Activated T-cell treated with anti-CD3 and anti-CD28 coated beads for 24 hours (primary cell): ENCODE data around the gene ZNRF1.
A peak's percentile ranks its signal among the peaks of the same experiment; 100 is the strongest.
"Not testable (repeated sequence)": the region's sequence is repeated elsewhere in the genome, so short reads cannot be mapped to it uniquely, and the experiment has no call there.

Experiments
- DNase-seq: peaks from one replicate; pipeline ENCODE4 v3.0.0-alpha.2; 2020; ENCODE audit warnings: low read depth

Gene ZNRF1

DNA sequence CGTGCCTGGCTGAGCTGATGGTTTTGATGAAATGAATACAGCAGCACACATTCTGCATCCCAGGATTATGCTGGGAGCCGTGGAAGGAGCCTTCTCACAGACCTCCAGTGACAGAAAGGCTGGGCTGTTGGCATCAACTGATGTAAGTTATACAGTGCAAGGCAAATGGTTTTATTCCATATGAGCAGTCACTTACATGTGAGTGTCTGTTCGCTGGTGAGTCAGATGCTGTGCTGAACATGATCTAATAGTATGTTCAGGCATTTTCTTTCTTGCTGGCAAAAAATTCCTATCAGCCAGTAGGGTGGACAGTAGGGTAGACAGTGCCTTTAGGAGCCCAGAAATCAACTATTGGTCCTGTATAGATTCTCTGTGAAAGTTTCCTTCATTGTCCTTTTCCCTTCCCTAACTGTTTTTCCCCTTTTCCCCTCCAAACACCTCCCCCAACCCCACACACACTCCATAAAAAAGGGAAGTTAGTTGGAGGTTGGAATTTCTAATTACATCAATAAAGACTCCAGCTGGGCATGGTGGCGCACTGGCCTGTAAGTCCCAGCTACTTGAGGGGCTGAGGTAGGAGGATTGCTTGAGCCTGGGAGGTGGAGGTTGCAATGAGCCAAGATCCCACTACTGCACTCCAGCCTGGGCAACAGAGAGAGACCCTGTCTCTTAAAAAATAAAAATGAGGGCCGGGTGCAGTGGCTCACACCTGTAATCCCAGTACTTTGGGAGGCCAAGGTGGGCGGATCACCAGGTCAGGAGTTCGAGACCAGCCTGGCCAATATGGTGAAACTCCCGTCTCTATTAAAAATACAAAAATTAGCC is 81.6 kb downstream of the ZNRF1 start:
- no peak for DNase-seq

DNA sequence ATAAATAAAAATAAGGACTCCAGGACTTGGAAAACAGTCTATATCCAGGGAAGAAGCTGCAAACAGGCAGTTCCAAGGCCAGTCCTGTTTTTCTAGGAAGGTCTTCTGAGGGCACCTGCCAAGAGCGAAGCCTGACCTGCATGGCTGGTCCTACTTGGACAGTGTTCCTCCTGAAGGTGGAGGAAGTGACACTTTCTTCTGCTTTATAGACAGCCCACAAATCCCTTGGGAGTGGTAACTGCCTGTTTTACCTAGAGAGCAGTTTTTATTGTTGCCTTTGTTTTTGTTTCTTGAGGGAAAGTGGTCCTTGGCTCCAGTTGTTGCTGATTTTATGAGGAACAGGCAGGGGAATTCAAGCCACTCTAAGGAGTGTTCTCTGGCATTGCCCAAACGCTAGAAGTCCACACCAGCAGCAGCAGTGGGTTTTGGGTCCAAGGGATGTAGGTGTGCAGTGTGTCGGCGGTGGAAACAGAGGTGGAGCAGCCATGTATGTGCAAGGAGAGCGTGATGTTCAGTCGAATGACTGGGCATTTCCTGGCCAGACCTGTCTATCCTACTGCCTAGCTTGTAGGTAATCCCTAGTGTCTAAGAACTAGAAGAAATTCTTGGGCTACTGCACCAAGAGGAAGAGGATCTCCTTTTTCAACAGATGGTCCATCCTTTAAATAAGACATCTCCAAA is 82.5 kb downstream of the ZNRF1 start:
- DNase-seq: no peak

DNA sequence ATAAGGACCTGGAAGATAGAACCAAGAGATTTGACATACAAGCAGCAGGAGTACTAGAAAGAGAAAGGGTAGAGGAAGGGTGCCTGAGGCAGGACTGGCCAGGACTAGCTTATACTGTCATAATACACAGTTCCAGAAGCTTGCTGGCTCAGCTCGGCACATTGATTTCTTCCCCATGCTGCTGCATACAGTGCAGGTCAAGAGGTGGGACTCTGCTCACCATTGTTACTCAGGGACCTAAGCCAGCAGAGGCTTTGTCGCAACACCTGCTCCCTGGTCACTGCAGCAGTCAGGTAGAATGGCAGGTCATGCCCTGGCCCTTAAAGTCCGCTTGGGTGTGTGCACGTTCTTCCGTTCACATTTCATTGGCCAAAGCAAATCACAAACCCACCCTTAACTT is 85.0 kb downstream of the ZNRF1 start:
- no peak for DNase-seq

DNA sequence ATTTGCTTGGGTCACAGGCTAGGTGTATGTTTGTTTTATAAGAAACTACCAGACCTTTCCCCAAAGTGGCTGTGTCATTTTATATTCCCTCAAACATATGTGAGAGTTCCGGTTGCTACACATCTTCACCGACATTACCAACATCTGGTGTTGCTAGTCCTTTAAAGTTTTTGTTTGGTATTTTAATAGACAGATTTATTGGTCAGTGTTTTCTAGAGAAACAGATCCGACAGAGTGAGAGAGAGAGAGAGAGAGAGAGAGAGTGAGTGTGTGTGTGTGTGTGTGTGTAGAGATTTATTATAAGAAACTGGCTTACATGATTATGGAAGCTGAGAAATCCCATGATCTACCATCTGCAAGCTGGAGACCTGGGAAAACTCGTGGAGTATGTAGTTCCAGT is 86.7 kb downstream of the ZNRF1 start:
- no peak for DNase-seq

DNA sequence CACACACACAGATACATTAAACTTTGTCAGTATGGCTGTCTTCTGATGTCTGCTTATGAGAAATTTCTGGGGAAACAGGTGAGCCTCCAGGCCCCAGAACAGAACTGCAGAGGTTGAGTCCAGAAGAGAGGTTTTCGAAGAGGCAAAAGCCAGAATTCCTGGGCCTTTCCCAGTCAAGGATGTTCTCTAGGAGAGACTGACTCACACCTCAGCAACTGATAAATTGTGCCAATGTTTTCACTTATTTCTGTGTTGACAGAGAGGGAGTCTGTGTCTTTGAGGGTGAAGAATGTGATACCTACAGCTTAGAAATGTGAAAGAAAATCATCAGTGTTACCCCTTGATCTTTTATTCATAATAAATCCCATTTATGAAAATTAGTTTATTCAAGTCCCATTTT is 87.5 kb downstream of the ZNRF1 start:
- no peak for DNase-seq

DNA sequence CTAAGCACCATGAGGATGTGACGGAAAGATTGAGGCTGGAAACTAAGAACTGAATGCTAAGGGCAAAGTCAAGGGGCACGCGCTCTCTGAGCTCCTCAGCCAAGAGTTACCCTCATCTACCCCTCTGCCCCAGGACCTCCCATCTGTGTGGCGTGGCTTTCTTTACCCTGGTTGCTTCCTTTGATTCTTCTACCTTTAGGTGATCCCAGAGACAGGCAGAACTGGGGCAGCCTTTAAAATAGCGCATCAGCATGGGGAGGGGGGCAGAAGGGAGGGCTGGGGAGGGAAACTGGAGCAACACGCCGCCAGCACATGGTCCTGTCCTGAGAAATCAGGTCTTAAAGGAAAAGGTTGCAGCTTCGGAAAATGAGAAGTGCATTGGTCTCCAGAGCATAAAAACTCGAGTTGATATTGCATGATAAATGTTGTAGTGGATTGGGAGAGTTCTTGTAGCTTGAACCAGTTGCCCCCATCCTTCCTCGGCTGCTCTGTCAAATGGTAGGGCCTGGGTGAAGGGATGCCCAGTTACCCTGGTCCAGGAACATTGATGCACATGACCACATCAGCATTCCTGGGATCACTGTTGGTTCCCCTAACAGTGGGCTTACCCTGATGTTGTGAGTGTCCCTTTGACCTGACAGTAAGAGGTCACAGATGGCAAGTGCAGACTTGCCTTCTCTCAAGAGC is 88.0 kb downstream of the ZNRF1 start:
- DNase-seq: no peak

DNA sequence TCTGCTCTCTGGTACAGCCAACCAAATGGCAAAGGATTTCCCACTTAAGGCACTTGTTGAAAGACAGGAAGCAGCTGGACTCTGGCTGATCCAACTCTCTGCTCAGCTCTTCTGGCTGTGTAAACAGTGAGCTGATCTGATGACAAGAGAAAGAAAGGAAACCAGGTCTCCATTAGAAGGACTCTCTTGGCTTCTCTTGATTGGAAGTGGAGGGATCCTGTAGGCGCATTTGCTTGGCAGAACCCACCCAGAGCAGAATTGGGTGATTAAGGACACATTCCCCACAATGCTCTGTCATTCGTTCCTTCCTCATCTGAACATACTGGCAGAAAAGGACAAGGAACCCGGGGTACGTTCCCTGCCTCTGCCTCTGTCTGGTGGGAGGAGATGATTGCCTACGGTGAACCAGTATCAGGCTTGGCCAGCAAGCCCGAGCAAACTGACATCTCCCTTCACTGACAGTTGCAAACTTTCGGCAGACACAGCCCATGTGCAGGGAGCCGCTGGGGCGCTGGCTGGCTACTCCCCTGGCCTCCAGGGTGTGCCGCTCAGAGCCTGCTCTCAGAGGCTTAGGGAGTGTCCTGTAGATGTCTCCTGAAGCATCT is 88.7 kb downstream of the ZNRF1 start:
- DNase-seq: no peak

DNA sequence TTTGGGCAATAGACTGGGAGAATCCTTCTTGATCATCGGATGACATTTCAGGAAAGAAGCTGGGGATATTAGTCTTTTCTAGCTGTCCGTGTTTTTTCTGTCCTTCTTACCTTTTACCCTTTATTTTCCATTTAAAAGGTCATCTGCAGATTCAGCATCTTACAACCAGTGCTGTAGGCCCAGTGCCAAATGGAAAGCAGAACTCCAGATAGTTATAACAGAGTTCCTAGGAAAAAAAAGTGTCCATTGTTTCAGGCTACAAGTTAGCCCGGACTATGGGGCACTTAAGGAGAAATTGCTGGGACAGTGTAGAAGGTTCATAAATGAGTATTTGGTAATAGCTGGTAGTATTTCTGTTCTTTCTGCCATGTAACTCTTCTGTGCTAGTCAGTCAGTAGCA is 89.4 kb downstream of the ZNRF1 start:
- no peak for DNase-seq

DNA sequence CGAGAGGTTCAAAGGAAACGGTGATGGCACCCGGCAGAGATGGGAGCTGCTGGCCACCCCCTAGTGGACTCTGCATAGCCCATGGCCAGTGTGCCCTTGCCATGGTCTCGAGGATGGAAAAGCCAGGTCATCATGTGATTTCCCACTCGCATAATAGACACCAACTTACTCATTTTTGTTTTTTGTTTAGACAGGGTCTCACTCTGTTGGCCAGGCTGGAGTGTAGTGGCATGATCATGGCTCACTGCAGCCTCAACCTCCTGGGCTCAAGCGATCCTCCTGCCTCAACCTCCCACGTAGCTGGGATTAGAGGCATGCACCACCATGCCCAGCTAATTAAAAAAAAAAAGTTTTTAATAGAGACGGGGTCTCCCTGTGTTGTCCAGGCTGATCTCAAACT is 90.1 kb downstream of the ZNRF1 start:
- no peak for DNase-seq

DNA sequence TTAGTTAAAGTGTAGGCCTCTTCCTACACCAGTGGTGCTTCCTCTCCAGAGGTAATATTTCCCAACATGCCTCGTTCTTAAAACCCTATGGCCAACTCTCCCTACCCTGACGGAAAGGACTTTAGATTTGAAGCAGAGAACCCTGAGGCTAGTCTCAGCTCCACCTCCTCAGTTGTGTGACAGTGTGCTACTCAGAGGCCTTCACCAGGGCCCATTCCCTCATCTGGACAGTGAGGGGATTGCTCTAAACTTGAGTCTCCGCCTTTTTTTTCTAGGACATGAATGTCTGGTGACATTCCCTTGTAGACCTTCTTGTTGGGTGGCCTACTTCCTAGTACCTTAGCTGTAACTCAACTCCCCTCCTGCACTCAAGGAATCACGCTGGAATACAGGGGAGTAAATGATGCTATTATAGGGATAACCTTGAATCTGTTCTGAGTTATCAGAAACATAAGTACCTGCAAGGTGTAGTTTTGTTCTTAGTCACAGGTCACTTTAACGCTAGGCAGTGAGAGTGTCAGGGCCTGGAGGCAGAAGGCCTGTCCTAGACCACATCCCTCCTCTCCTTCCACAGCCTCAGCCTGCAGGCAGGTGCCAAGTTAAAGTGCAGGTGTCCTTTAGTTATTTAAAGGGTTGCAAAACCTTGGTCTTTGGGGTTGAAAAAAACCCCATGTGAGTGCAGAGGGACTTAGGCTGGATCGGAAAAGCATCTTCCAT is 90.8 kb downstream of the ZNRF1 start:
- DNase-seq: no peak

DNA sequence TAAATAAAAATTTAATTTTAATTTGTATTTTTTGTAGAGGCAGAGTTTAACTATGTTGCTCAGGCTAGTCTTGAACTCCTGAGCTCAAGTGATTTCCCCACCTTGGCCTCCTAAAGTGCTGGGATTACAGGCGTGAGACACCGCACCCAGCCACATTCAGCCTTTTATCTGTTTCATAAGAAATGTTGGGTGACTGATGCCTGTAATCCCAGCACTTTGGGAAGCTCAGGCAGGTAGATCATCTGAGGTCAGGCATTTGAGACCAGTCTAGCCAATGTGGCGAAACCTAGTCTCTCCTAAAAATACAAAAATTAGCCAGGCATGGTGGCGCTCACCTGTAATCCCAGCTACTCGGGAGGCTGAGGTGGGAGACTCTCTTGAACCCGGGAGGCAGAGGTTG is 92.1 kb downstream of the ZNRF1 start:
- not testable (repeated sequence) for DNase-seq

DNA sequence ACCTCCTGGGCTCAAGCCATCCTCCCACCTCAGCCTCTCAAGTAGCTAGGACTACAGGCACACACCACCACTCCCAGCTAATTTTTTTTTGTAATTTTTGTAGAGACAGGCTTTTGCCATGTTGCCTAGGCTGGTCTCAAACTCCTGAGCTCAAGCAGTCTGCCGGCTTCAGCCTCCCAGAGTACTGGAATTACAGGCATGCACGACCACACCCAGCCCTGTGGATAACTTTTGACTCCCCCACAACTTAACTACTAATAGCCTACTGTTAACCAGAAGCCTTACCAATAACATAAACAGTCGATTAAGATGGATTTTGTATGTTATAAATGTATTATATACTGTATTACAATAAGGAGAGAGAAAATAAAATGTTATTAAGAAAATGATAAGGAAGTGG is 92.8 kb downstream of the ZNRF1 start:
- not testable (repeated sequence) for DNase-seq

DNA sequence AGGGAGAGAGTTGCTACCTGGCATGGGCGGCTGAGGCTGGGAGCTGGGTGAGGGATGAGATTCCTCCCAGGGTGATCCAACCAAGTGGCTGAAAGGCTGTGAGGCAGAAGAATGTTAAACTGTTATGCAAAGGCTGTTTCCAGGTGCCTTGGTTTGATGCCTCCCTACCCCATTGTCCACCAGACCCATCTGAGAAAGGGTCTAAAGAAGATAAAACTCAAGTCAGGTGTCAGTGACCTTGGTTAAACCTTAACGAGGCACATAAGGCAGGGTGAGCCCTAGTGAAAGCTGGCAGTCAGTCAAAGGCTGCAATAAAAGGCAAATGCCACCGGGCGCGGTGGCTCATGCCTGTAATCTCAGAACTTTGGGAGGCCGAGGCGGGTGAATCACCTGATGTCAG is 94.0 kb downstream of the ZNRF1 start:
- DNase-seq: no peak

DNA sequence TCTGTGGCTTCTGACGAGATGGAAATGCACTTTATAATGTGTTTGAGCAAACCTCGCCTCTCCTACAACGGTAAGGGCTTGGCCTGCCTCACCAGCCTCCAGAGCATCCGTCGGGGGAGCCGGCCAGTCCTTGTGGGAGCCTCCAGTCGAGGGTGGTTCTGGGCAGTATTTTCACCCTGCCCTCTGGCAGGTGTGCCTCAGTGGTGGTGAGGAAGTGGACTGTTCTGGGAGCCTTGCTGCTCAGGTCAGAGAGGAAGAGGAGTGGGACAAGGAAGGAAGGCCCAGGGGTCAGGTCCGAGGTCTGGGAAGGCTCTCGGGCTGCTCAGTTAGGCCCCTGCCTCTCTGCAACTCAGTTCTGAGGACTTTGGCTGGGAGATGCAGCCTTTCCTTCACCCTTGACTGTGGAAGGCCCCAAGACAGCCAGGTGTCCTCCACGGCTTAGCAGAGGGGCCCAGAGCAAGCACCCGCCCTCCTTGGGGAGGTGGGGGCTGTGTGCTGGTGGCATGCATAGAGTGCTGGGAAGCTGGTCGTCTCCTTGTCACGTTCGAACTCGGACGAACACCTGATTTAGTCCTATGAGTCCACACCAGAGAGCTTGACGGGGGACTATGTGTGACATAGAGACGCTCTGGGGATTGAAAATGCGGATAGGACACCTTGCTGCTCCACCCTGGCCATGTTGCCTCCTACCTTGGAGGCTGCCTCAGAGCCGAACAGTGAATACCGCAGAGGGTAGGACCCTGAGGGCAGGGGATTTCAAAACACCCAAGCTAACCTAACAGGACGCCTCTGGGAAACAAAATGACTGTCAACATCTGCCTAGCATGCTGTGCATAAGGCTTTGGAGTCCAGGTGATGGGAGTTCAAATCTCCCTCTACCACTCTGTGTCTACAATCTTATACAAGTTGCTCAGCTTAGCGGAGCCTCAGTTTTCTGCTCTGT is 95.0 kb downstream of the ZNRF1 start:
- DNase-seq: no peak

DNA sequence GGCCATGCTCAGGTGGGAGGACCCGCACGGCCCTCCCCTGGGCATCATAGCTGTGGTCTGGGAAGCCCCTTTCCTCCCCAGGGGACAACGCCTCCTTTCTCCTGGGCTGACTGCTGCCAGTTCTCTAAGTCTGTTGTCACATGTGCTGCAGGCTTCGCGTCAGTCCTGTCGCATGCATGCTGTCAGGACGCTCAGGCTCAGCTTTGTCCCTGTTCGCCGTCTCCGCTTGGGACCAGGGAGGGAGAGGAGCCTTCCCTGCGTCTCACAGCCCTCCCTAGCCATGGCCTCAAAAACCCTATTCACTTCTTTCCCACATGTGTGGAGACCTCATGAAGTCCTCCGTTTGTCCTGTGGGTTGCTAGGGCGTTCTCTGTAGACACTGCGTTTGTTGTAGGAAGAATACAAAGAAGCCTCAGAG is 96.4 kb downstream of the ZNRF1 start:
- DNase-seq: no peak

DNA sequence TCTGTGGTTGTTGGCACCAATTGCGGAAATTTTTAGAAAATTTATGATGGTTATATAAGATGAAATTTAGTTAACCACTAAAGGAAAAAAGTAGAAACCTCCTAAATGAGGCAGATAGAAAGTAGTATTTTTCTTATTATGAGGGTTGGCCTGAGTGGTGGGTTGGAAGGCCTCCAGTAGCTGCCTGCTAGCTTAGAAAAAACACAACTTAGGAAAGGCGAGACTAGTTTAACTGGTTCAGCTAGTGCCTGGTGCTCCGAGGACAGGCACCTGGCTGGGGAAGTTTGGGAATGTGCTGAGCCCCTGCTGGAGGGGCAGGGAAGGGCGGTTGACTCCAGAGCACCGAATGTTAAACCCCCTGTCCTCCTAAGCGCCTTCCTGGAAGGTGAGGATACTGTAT is 97.8 kb downstream of the ZNRF1 start:
- no peak for DNase-seq

DNA sequence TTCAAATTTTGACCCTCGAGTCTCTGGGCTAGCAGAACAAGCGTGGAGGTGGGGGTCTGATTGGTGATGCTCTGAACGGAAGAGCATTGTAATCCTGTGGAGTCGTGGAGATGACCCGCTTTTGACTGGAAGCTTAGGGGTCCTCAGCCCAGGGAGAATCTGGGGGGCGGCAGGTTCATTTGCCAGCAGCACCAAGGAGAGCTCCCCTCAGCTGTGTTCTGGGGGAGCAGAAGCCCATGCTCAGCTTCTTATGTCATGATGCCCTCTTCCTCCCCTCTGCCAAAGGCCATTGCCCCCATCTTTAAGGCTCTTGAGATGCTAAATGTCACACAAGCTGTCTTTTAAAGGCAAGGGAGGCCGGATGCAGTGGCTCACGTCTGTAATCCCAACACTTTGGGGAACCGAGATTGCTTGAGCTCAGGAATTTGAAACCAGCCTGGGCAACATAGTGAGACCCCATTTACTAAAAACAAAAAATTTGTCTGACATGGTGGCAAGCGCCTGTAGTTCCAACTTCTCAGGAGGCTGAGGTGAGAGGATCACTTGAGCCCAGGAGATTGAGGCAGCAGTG is 98.5 kb downstream of the ZNRF1 start:
- DNase-seq: no peak

DNA sequence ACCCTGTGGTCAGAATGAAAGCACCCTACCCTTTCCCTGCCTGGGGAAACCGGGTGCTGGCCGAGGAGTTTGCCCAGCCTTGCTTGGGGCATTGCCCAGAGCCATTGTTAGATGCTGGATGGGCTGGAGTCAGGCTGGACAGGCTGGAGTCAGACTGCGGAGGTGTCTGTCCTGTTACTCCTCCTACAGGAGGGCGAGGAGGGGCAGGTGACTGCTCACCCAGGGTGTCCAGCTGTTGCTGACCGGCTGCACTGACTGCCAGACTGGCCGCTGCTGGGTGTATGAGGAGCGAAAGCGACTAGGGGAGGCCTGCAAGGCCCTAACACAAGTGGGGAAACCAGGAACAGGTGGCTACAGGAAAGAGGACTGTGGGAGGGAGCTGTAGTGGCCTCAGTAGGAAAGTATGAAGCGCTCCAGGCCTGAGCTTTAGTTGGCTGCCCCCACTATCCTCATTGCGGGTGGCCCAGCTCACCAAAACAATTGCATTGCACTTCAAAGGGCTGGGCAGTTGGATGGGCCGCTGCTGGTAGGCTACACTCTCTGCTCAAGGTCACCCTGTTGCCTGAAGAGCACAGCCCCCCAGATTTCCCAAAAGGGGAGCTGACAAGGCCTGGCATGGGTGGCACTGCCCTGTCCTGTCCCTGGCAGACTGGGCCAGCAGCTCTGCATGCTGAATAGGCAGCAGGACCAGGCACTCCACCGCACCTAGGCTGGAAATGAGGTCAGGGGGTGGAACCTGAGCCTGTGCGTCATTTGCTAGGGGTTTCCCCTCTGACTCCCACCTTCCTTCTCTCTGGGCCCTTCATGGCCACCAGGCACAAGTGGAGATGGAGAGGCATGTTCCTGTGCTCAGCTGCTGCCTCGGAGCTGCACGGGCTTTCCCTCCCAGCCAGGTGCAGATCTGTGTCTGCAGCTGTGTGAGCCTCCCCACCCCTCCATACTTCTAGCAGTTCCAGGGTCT is 99.4 kb downstream of the ZNRF1 start:
- peak; percentile 65 for DNase-seq

DNA sequence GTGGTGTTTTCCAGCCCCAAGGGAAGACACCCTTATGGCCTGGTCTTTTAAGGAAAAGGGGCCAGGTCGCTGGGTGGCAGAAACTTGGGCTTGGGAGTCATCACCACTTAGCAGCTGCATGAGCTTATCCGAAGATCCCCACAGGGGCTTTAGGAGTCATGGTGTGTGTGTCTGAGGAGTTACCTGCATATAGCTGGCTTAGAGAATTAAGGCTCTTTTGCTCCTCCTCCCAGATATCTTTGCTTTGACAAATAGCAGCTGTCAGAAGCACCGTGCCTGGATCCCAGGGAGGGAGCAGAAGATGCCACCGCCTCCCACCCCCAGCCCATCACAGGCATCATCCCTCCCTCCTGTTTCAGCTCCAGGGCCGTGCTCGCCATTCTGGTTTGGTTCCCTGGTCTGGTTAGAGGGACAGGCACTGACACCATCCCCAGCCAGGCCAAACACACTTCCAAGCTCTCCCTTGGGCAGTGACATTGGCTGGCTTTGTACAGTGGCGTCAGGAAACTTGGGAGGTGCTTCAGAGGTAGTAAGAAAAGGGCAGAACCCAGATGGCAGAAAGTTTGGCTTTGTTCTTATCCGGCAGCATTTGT is 100.3 kb downstream of the ZNRF1 start:
- no peak for DNase-seq
